Measurements from ENCODE around the gene CD58.
"Not testable (repeated sequence)": the region's sequence is repeated elsewhere in the genome, so short reads cannot be mapped to it uniquely, and the experiment has no call there.

The CD58 gene, protein sequence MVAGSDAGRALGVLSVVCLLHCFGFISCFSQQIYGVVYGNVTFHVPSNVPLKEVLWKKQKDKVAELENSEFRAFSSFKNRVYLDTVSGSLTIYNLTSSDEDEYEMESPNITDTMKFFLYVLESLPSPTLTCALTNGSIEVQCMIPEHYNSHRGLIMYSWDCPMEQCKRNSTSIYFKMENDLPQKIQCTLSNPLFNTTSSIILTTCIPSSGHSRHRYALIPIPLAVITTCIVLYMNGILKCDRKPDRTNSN

DNA sequence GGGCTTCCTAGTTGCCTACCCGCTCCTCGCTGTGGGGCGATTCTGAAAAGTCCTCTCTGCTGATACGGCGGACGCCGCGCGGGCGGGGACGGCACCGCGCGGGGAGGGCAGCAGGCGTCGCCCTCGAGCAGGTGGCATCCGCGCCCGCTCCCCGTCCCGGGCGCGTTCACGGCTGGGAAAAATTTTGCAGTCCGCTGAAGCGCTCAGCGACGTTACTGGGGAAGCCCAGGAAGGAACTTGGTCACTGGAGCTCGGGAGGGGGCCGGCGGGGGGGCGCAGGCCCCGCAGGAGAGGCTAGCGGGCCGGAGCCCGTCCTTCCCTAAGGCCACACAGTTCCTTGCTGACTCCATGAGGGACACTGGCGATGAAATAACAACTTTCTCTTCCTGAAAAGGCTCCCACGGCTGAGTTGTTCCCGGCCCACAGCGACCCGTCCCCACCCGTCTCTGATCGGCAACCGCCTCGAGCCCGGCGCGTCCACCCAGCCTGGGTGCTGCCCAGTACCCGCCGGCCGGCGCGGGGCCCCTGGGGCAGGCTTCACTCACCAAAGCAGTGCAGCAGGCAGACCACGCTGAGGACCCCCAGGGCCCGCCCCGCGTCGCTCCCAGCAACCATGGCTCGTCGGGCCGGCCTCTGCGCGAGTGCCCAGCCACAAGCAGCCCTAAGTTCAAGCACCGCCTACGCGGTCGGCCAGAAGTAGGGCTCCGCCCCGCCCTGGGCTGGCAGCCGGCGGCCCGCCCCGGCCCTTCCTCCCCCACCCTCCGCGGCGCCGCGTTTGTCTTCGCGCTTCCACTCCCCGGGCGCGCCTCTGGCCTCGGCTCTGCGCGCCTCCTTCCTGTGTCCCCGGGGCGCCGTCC lies at the start of gene CD58:
Gene CD58, minus strand, starts transcription at position 669 of the 857 bp plus-strand sequence. Its CDS starts 54 bp downstream, at position 615.
- DNase-seq (ENCODE audit: low read depth): peak; percentile 72

- not testable (repeated sequence) for DNase-seq (ENCODE audit: low read depth)
These were observed 49.6 kb upstream of the CD58 start for GRCh38 chr1:116620392-116620791.

GRCh38 chr1:116619106-116619505 lies 48.3 kb upstream of the CD58 start:
- DNase-seq (ENCODE audit: low read depth): not testable (repeated sequence)

GRCh38 chr1:116617808-116618207 lies 47.0 kb upstream of the CD58 start:
- not testable (repeated sequence) for DNase-seq (ENCODE audit: low read depth)

DNA sequence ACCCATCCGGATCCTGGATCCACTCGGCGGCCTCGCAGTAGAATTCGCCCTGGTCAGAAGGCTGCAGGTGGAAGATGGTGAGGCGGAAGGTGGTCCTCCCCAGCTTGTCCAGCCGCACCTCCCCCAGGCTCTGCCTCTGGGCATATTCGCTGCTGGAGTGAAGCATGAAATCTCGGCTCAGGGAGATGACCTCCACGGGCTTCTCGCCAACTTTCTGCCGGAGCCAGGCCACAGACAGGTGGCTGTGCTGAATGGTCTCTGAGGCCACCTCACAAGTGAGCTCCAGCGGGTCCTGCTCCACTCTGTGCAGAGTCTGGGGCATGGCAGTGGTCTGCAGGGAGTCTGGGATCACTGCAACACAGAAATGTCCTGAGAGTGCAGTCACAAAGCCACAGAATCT lies 43.0 kb upstream of the CD58 start:
- not testable (repeated sequence) for DNase-seq (ENCODE audit: low read depth)

DNA sequence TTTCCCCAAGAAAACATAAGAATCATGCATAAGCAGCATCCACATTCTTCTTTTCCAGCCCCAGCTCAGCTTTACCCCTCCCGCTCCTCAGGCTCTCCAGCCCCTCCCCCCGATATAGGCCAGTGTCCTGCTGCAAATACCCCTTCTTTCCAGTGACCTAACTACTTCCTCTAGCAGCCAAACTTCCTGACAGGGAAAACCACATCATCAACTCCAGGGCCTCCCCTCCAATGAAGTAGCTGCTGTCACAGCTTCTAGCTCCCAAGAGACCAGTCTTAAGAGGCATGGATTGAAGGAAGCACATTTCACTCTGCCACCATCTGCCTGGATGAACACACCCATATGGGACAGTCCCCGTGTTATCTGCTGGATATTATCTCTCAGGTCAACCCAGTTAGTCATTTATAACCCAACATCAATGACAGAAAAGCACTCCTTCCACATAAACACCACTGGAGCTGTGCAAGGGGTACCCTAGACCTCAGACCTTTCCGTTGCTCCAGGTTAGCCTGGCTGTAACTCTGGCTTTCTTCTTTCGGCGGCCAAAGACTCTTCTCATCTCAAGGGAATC lies 39.1 kb upstream of the CD58 start:
- DNase-seq (ENCODE audit: low read depth): not testable (repeated sequence)

- DNase-seq (ENCODE audit: low read depth): not testable (repeated sequence)
These were observed 38.0 kb upstream of the CD58 start for GRCh38 chr1:116608841-116609240.

DNA sequence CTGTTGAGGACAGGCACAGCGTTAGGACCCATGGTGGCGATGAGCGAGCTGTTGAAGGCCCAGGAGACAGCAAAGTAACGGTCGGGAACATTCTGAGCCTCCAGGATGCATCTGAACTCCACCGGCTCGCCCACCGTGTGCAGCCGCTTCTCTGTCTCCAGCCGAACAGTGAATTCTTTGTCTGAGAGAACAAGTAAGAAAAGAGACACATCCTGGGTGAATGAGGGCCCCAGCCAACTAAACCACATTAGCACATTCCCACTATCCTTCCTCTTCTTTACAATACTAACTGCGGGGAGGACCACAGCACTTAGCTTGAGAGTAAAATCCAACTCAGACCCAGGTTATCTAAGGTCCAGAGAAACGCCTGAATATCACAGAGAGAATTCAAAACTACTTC lies 37.3 kb upstream of the CD58 start:
- not testable (repeated sequence) for DNase-seq (ENCODE audit: low read depth)

GRCh38 chr1:116607463-116607862 lies 36.6 kb upstream of the CD58 start:
- DNase-seq (ENCODE audit: low read depth): not testable (repeated sequence)

DNA sequence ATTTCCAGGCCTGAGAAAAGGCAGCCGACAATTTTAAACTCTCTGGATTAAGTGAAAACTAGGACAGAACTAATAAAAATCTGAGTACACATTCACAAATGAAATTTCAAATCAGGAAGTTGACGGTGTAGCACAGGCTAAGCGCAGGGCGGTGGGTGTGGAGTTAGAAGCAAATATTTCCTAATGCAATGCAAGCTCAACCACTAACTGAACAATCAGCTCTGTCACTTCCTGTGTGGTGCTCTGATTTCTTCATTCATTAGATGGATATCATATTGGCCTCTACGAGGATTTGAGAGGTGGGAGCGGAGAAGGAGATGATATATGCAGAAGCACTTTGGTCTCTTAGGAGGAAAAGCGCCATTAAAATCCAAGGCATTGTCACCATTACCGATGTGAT lies 35.2 kb upstream of the CD58 start:
- DNase-seq (ENCODE audit: low read depth): not testable (repeated sequence)

DNA sequence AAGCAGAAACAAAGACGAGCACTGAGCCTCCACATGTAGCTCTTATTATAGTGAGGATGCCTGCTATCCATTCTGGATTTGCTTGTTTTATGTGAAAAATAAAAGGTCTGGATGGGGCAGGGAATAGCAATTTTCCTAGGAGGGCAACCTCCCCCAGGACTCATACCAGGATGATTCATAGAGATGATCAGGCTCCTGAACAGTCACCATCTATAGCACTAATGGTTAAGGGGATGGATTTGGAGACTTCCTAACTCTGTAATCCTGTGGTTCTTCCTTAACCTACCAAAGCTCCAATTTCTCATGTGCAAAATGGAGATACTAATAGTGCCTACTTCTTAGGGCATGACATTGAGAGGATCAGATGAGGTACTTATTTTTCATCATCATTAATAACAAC lies 34.5 kb upstream of the CD58 start:
- no peak for DNase-seq (ENCODE audit: low read depth)

- not testable (repeated sequence) for DNase-seq (ENCODE audit: low read depth)
These were observed 33.6 kb upstream of the CD58 start for GRCh38 chr1:116604408-116604807.

DNA sequence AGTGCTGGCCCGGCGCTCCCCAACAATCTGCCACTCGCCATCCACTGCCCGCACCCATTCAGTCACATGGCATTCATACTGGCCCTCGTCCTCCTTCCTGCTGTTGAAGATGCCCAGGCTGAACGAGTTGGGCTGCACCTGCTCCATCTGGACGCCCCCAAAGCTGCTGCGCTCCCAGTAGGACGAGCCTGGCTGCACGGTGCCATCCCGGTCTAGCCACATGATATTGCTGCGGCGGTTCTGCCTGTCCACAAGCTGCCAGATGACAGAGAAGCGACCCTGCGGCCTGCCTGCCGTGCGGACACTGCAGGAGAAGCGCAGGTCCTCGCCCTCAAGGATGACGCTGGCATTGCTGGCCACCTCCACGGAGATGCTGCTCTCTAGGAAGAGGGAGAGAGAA lies 32.8 kb upstream of the CD58 start:
- not testable (repeated sequence) for DNase-seq (ENCODE audit: low read depth)

DNA sequence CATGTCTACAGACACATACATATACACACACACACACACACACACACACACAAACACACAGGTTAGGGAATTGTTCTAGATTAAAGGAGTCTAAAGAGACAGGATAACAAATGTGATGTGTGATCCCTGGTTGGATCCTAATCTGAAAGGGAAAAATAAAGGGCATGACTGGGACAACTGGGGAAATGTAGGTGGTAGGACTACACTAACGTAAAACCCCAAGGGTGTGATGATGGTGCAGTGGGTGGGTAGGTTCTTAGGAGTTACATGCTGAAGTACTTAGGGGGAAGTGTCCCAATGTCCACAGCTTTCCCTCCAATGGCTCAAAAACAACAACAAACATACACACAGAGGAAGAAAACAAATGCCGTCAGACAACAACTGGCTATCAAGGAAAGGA lies 28.5 kb upstream of the CD58 start:
- not testable (repeated sequence) for DNase-seq (ENCODE audit: low read depth)

- not testable (repeated sequence) for DNase-seq (ENCODE audit: low read depth)
These were observed 27.7 kb upstream of the CD58 start for GRCh38 chr1:116598420-116599036.

DNA sequence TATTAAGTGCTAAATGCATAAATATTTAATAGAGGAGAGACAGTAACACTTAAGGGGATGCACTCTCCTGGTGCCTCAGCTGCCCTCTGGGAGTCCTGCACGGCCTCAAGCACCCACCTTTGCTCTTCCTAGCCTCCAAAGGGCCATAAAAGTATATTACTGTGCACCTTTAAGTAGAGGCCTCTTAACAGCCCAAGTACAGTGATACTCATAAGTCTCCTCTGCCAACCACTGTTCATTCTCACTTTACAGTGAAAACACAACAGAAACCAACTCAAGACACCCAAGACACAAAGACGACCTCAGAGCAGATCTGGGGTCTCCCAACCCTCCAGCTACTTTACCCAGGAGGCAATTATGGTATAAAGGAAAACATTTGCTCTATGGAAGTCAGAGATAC lies 26.6 kb upstream of the CD58 start:
- DNase-seq (ENCODE audit: low read depth): not testable (repeated sequence)

GRCh38 chr1:116596742-116597307 lies 26.0 kb upstream of the CD58 start:
- not testable (repeated sequence) for DNase-seq (ENCODE audit: low read depth)

DNA sequence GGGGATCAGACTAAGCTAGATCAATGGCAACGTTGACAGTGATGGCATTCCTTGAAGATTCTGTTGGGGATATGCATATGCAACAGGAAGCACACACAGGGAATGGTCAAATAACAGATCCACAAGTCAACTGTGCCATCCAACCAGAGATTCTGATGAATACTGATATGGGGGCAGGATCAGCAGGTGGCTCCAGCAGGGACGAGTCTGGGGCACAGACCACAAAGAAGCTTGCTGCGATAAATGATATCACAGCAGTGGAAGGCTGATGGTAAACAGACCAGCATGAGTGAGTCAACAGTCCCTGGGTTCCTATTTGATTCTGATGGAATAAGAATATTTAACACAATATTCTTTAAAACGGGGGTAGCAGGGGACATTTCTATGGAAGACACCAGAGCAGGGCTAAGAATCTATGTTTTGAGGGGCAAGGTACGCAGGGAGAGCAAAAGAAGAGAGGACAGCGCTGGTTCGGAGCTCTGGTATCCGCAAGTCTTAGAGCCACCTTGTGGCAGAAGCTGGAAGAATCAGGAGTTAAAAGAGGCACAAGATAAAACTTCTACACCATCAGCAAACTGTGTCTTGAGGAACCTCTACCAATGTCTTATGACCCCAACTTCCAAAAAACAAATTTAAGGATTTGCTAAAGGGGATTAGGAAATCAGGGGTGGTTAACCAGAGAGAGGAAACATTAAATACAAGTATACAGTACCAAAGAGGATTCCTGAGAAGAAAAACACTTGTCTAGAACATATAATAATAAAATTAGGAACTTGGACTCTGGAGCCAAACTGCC lies 25.3 kb upstream of the CD58 start:
- DNase-seq (ENCODE audit: low read depth): peak; percentile 24

GRCh38 chr1:116595065-116595840 lies 24.4 kb upstream of the CD58 start:
- DNase-seq (ENCODE audit: low read depth): not testable (repeated sequence)

GRCh38 chr1:116593977-116594376 lies 23.2 kb upstream of the CD58 start:
- not testable (repeated sequence) for DNase-seq (ENCODE audit: low read depth)
